SIG-M5 treated with dmso at 0.1 percent for 504 hours (cell line): ENCODE measurements around the gene MACIR.
"Not testable (repeated sequence)": the region's sequence is repeated elsewhere in the genome, so short reads cannot be mapped to it uniquely, and the experiment has no call there.

Experiments
- DNase-seq: peaks from one replicate; lab custom pipeline; 2025; ENCODE audit not compliant: unreplicated experiment; lab: John Stamatoyannopoulos, UW

MACIR gene

GRCh38 chr5:103258368-103258956 is at the start of gene MACIR:
Gene MACIR, plus strand, starts transcription at chr5:103258763. Its CDS starts 17,157 bp downstream, at chr5:103275920.
- DNase-seq = peak; percentile 98

GRCh38 chr5:103209065-103209464 is 49.5 kb upstream of the MACIR start:
- no peak for DNase-seq

- no peak for DNase-seq
Observed at GRCh38 chr5:103210952-103211351, 47.6 kb upstream of the MACIR start.

GRCh38 chr5:103211576-103212561 is 46.7 kb upstream of the MACIR start:
- no peak for DNase-seq

- DNase-seq = no peak
Observed at GRCh38 chr5:103216137-103216536, 42.4 kb upstream of the MACIR start.

- DNase-seq = no peak
Observed at GRCh38 chr5:103216697-103217096, 41.9 kb upstream of the MACIR start.

GRCh38 chr5:103217101-103217500 is 41.5 kb upstream of the MACIR start:
- DNase-seq = no peak

- no peak for DNase-seq
Observed at GRCh38 chr5:103218164-103218563, 40.4 kb upstream of the MACIR start.

- not testable (repeated sequence) for DNase-seq
Observed at GRCh38 chr5:103219074-103219473, 39.5 kb upstream of the MACIR start.

- no peak for DNase-seq
Observed at GRCh38 chr5:103223031-103223955, 35.3 kb upstream of the MACIR start.

GRCh38 chr5:103224118-103224893 is 34.3 kb upstream of the MACIR start:
- peak; percentile 84 for DNase-seq

GRCh38 chr5:103224894-103225246 is 33.7 kb upstream of the MACIR start:
- DNase-seq = no peak

- DNase-seq = no peak
Observed at GRCh38 chr5:103228061-103228460, 30.5 kb upstream of the MACIR start.

- peak; percentile 41 for DNase-seq
Observed at GRCh38 chr5:103228588-103228987, 30.0 kb upstream of the MACIR start.

GRCh38 chr5:103232393-103232999 is 26.1 kb upstream of the MACIR start:
- peak; percentile 39 for DNase-seq

GRCh38 chr5:103234239-103234975 is 24.2 kb upstream of the MACIR start:
- DNase-seq = no peak

- DNase-seq = no peak
Observed at GRCh38 chr5:103235891-103236290, 22.7 kb upstream of the MACIR start.

- no peak for DNase-seq
Observed at GRCh38 chr5:103237778-103238177, 20.8 kb upstream of the MACIR start.

- no peak for DNase-seq
Observed at GRCh38 chr5:103243665-103244064, 14.9 kb upstream of the MACIR start.
